Erythroblast (primary cell): ENCODE data around the gene SIGLEC5.
A peak's percentile ranks its signal among the peaks of the same experiment; 100 is the strongest.

Experiments used
- GATA1 ChIP-seq: IDR thresholded peaks from 2 replicates; pipeline ENCODE4 v1.6.1; 2011; ENCODE audit warnings: low read depth, mild to moderate bottlenecking, control low read depth, low read length, moderate library complexity
- POLR2A ChIP-seq: IDR thresholded peaks from 2 replicates; pipeline ENCODE4 v1.6.1; 2011; ENCODE audit warnings: mild to moderate bottlenecking, low read length

DNA sequence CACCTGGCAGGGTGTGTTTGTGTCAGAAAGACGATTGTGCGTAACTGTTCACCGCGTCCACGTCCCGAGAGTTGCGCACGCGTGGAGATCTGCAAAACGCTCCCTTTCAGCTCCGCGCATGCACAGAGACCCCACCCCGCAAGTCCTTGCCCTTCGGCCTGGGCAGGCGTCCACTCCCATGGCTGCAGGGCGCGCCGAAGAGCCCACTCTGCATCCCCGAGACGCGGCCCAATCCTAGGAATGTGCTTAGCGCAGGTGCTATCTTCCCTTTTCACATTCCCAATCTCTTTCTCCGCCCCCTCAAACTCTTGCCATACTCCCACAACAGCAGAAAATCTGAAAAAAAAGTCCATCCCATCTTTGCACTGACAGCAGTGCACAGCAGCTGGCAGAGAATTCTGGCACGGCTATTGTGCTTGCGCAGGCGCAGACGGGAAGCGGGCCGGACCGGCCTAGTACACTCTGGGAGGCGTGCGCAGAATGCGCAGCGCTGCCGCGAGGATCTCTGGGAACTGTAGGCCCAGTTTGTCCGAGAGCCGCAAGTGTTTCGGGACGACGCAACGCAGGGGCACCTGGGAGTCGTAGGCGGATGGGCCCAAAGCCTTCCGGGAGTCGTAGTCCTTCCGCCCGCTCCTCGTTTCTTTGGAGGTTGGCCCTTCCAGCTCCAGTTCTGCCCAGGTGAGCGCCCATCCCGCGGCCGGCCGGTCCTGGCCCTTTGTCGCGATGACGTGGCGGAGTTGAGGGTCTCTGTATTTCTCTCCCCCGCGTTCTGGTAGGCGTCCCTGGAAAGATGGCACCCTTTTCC is 36.0 kb downstream of the SIGLEC5 start:
- TF ChIP-seq POLR2A, result peak; percentile 14
- TF ChIP-seq GATA1, result no peak
